Activated CD8-positive, alpha-beta memory T cell treated with anti-CD3 and anti-CD28 coated beads for 4 hours (primary cell): ENCODE measurements around the gene CMIP.

Experiments
- DNase-seq, 2 donors: peaks; one replicate each; pipeline ENCODE4 v3.0.0-alpha.2; 2020; ENCODE audit warnings: low read depth in 2 of 2

The CMIP gene

GRCh38 chr16:81549547-81550431, 105.2 kb downstream of the CMIP start:
- no peak for DNase-seq

DNA sequence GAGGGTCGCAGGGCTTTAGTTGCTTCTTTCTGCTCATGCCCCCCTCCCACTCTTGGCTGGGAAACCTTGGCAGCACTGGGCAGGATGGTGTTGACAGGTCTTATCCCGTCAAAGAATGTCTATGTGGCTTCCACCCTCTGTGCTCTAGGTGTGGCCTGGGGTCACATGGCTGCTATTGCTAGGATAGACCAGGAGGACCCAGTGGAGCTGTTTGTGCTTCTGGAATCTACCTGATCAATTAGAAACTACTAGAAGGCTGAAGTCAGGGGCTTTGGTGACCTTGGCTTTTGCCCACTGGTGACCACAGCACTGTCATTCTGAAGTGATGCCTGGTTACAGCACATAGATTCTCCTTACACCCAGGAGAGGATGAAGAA, 105.8 kb downstream of the CMIP start:
- DNase-seq, result no peak

- DNase-seq, result no peak
These were observed 106.7 kb downstream of the CMIP start for GRCh38 chr16:81551151-81551808.

GRCh38 chr16:81551821-81552304, 107.3 kb downstream of the CMIP start:
- no peak for DNase-seq

- no peak for DNase-seq
These were observed 108.1 kb downstream of the CMIP start for GRCh38 chr16:81552743-81553079.

DNA sequence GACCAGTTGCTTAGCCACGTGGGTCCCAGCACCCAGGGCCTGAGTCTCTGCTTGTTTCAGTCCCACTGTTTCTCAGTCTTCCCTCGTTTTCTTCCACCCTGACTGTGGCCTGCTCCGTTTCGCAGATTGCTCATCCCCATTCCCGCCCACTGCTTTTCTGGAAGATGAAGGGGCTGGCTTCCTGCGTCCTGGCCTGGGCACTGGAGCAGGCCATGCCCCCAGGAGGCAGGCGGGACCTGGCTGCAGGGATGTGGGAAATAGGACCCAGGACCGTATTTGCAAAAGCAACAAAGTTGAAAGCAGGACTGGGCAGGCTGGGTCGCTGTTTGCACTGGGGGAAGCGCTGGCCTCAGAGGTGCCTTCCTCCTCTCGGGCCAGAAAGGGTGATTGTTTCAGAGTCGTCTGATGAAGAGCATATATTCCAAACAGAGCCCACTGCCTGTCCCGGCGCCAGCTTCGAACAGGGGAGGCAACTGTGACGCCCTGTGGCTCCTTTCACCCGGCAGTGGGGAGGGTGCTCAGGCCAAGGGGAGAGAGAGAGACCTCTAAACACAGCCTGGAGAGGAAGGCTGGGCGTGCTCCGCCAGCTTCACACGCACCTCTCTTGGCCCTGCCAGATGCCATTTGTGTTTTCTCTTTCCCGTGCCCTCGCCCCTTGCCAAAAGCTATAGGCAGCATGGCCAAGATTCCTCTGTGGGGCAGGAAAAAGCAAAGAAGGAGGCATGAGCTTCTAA, 108.6 kb downstream of the CMIP start:
- DNase-seq, result no peak

GRCh38 chr16:81553814-81554675, 109.4 kb downstream of the CMIP start:
- DNase-seq, result no peak

GRCh38 chr16:81554979-81555378, 110.4 kb downstream of the CMIP start:
- no peak for DNase-seq

- no peak for DNase-seq
These were observed 111.1 kb downstream of the CMIP start for GRCh38 chr16:81555660-81556059.

DNA sequence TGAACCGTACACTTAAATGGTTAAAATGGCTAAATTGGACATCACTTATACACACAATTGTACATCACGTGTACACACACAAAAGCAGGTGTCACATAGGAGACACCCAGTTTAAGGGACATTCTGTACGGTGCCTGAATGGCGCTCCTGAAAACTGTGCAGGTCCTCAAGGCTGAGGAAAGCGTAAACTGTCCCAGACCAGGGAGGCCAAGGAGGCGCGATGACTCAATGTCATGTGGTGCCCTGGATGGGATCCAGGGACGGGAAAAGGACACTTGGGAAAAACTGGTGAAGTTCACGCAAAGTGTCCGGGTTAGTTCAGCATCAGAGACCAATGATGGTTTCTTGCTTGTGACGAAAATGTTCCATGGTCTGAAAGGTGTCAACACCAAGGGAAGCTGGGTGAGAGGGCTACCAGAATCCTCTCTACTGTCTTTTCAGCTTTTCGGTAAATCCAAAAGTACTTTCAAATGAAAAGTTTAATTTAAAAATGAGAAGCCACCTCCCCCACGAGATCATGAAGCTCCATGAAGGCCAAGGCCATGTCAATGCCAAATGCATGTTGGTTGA, 112.2 kb downstream of the CMIP start:
- DNase-seq, result no peak

GRCh38 chr16:81558077-81558443, 113.5 kb downstream of the CMIP start:
- DNase-seq, result no peak

DNA sequence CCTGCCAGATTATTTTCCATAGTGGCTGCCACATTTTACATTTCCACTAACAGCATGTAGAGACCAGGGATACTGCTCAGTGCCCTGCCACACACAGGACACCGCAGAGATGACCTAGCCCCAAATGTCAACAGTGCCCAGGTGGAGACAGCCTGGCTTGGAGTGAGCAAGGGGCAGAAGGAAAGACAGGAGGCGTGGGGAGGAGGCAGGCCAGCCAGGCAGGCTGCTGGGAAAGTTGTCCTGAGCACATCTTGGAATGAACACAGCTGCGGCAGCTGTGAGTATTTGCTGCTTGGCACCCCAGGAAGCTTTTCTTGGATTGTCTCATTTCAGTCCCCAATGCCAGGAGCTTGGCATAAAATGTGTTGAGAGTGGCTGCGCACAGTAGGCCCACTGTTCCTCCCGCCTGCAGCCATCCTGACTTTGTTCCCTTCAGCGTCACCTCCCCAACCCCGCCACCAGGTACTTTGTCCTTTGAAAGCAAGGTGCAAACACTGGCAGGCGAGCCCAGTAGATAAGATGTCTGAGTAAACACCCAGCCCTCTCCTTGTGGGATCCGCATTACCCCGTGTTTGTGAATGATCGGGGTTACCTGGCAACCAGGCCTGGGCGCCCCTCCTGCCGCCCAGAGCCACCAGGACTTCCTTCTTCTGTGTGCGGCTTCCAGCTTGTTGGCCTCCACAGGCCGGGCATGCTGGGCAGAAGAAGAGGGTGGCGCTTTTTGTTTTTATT, 114.0 kb downstream of the CMIP start:
- DNase-seq, result no peak

DNA sequence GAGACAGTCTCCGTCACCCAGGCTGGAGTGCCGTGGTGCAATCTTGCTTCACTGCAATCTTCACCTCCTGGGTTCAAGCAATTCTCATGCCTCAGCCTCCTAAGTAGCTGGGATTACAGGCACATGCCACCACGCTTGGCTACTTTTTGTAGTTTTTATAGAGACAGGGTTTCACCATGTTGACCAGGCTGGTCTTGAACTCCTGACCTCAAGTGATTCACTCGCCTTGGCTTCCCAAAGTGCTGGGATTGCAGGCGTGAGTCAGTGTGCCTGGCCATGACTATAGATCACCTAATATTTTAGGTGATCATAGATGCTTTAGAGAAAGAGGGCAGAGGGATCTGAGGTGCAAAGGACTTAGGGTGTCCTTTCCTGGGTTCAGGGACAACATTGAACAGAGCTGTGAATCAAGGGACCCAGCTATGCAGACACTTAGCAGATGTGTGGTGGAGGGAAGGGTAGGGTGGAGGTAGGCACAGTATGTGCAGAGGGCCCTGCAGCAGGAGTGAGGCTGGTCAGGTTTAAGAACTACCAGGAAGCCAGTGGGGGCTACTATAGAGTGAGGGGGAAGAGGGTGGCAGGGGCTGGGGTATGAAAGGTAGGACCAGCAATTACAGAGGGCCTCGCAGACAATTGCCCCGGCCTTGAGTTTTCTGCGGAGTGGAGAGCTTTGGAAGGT, 116.5 kb downstream of the CMIP start:
- no peak for DNase-seq

GRCh38 chr16:81562174-81562849, 117.7 kb downstream of the CMIP start:
- no peak for DNase-seq

DNA sequence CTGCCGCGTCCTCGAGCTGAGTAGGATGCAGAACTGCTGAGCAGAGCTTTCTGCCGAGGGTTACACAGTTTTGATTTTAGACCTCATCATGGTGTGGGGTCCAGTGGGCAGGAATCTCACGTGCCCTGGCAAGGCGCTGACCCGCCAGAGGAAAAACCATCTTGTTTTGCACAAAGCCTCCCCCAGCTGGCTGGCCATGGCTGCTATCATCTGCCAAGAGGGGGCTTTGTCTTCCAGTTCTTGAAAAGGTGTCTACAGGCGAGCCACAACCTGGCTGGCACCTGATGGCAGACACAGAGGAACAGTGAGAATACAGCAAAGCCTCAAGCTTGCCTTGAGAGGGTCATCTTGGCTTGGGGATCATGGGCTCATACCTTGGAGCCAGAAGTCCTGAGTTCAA, 118.3 kb downstream of the CMIP start:
- DNase-seq, result no peak

GRCh38 chr16:81564421-81564911, 119.9 kb downstream of the CMIP start:
- no peak for DNase-seq

DNA sequence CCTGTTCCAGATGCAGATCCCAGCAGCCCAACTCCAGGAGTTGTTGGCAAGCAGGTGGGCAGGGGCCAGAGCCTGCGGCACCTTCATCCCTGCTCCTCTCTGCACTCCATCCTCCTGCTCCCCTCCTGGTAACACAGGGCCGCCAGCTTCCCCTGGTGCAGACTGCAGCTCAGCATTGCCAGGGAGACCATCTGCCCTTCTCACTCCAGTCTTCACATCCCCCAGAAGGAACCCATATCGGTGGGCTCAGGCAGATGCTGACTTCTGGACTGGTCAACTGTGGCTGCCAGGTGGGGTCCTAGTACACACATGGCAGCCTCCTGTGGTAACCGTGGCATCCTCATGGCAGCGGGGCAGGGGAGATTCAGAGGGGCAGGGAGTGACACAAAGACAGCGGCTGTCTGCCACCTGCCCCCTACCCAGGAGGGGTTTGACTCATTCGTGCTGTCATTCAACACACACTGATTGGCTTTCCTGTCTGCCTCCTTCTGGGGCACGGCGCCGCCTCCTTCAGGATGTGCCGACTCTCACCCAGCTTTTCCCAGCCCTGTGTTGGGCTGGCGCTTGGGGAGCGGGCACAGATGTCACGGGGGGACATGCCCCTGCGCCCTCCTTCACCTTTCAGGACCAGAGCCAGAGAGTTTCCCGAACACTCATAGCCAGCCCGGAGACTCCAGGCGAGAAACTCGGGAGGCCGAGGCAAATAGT, 120.9 kb downstream of the CMIP start:
- DNase-seq, result no peak
